K562 (cell line): Measurements from ENCODE around the gene KRTAP5-6. TPM values are rescaled to one million over a fixed set of nuclear protein-coding genes. Genes with fewer than 3 reads are reported as not detected.

Experiments
- ATAC-seq: fragments of 200-7000 bp; cut with Tn5 transposase; 3 replicates; pipeline ENCODE4 v1.9.1; 2020; ENCODE audit warnings: moderate library complexity
- BruUV-seq: library from RNA; stranded (reverse); fragments of 400-500 nt; replicated peaks from 2 replicates; lab custom pipeline; 2021; lab: Mats Ljungman, UMichigan
- CTCF ChIA-PET: fragments of 300-600 bp; formaldehyde crosslinking; extraction: SDS; loops from one replicate; lab custom pipeline; 2021; ENCODE audit warnings: low intra/inter-chr PET ratio; lab: Yijun Ruan, JAX
- POLR2A ChIA-PET: fragments of 300-600, 350-650 bp; sonication (Branson Sonifier 250); formaldehyde crosslinking; extraction: SDS; loops from one replicate; lab custom pipeline; 2021; ENCODE audit warnings: antibody characterized with exemption, inconsistent platforms; lab: Yijun Ruan, JAX
- DNase-seq, 4 experiments: peaks; one replicate each; pipeline versions ENCODE4 v3.0.0 to v3.0.0-alpha.2; 2011 to 2018; ENCODE audit warnings: low spot score in 3 of 4, mixed read lengths in 3 of 4; ENCODE audit errors: extremely low read depth in 1 of 4
- FAIRE-seq: peaks from 2 replicates; lab custom pipeline; 2011; peaks lifted over from hg19 to GRCh38; lab: Jason Lieb, UNC
- H2AFZ ChIP-seq: 2 replicates; pipeline ENCODE4 v1.6.0; 2011; ENCODE audit warnings: low read depth, low read length, control low read depth, inconsistent platforms
- H3K27ac ChIP-seq: fragments of 200-600 bp; 3 replicates; pipeline ENCODE4 v1.8.0; 2011; ENCODE audit warnings: low read depth, mild to moderate bottlenecking, control low read depth, inconsistent platforms, low read length, moderate library complexity, mixed read lengths; ENCODE audit errors: extremely low read depth
- H3K27me3 ChIP-seq, 2 experiments: fragments of 300-600 bp in 1 of 2; 2 replicates in 1 of 2; 3 replicates in 1 of 2; pipeline versions ENCODE4 v1.6.0 to v1.8.0; 2011; ENCODE audit warnings: inconsistent platforms in 2 of 2, low read length in 2 of 2, mild to moderate bottlenecking in 1 of 2, mixed read lengths in 1 of 2, moderate library complexity in 1 of 2; ENCODE audit not compliant: control insufficient read depth in 2 of 2, insufficient read depth in 2 of 2
- H3K36me3 ChIP-seq: fragments of 300-600 bp; 3 replicates; pipeline ENCODE4 v1.8.0; 2011; ENCODE audit warnings: mild to moderate bottlenecking, low read length, inconsistent platforms; ENCODE audit not compliant: control insufficient read depth, insufficient read depth
- H3K4me1 ChIP-seq, 2 experiments: fragments of 200-600 bp in 1 of 2; replicated peaks in 1 of 2; 2 replicates in 1 of 2; 3 replicates in 1 of 2; pipeline versions ENCODE4 v1.5.1 to v1.8.0; 2011; ENCODE audit warnings: inconsistent platforms in 2 of 2, low read length in 2 of 2, mild to moderate bottlenecking in 1 of 2, mixed read lengths in 1 of 2, moderate library complexity in 1 of 2; ENCODE audit not compliant: control insufficient read depth in 2 of 2, insufficient read depth in 2 of 2
- H3K4me2 ChIP-seq: 2 replicates; pipeline ENCODE4 v1.6.1; 2011; ENCODE audit warnings: low read length, control low read depth, inconsistent platforms, mixed read lengths; ENCODE audit not compliant: insufficient read depth
- H3K4me3 ChIP-seq: fragments of 200-600 bp; sonication (generic), shearing (Covaris generic); 2 replicates; pipeline ENCODE4 v1.5.1; 2016; ENCODE audit warnings: control low read depth, inconsistent platforms
- H3K79me2 ChIP-seq: fragments of 200-600 bp; 3 replicates; pipeline ENCODE4 v1.8.0; 2011; ENCODE audit warnings: low read length, inconsistent platforms; ENCODE audit not compliant: control insufficient read depth, insufficient read depth
- H3K9ac ChIP-seq, 2 experiments: 2 replicates each; pipeline versions ENCODE4 v1.6.0 to v1.6.1; 2011; ENCODE audit warnings: low read depth in 2 of 2, low read length in 2 of 2, control low read depth in 1 of 2, inconsistent platforms in 1 of 2, mild to moderate bottlenecking in 1 of 2, mixed read lengths in 1 of 2; ENCODE audit not compliant: insufficient read depth in 1 of 2
- H3K9me1 ChIP-seq: one replicate; pipeline ENCODE4 v1.6.0; 2011; ENCODE audit warnings: inconsistent platforms, mild to moderate bottlenecking, low read length, moderate library complexity; ENCODE audit not compliant: control insufficient read depth, insufficient read depth
- H3K9me3 ChIP-seq: replicated peaks from 2 replicates; pipeline ENCODE4 v1.5.1; 2011; ENCODE audit warnings: low read depth, low read length, inconsistent platforms; ENCODE audit not compliant: control insufficient read depth, insufficient read depth
- H4K20me1 ChIP-seq: replicated peaks from 2 replicates; pipeline ENCODE4 v1.6.1; 2011; ENCODE audit warnings: low read length, inconsistent platforms, mixed read lengths; ENCODE audit not compliant: control insufficient read depth, insufficient read depth
- BCL6 ChIP-seq: fragments of 250-450 bp; sonication (Bioruptor Pico); IDR thresholded peaks from 2 replicates; pipeline ENCODE4 v1.4.0; 2020
- CCNT2 ChIP-seq: IDR thresholded peaks from 2 replicates; pipeline ENCODE4 v1.6.1; 2011; ENCODE audit warnings: borderline replicate concordance, low read depth, mild to moderate bottlenecking, moderate library complexity, mixed read lengths, low read length; ENCODE audit not compliant: insufficient read length; ENCODE audit errors: extremely low read depth
- COPS2 ChIP-seq: fragments of 450-650 bp; conservative IDR thresholded peaks from 2 replicates; pipeline ENCODE4 v1.6.1; 2016; ENCODE audit warnings: mild to moderate bottlenecking, moderate library complexity
- FOS ChIP-seq: IDR thresholded peaks from 3 replicates; pipeline ENCODE4 v1.6.1; 2011; ENCODE audit not compliant: insufficient read length; ENCODE audit errors: extremely low read depth
- KHSRP ChIP-seq: fragments of 450-650 bp; IDR thresholded peaks from 2 replicates; pipeline ENCODE4 v1.6.1; 2017
- MYNN ChIP-seq, 2 experiments: sonication (generic); formaldehyde crosslinking in 1 of 2; IDR thresholded peaks; 2 replicates each; pipeline versions ENCODE4 v1.5.0 to v1.6.1; 2016 to 2020; ENCODE audit warnings: antibody characterized with exemption in 1 of 2, missing genetic modification reagents in 1 of 2
- NFE2 ChIP-seq: IDR thresholded peaks from 2 replicates; pipeline ENCODE4 v1.6.1; 2014; ENCODE audit warnings: antibody characterized with exemption, low read depth
- POLR2G ChIP-seq: fragments of 200-400 bp; formaldehyde crosslinking; IDR thresholded peaks from 2 replicates; pipeline ENCODE4 v1.6.1; 2017; ENCODE audit warnings: low read depth, mild to moderate bottlenecking, antibody characterized with exemption, low read length, moderate library complexity
- RERE ChIP-seq: sonication (generic); formaldehyde crosslinking; IDR thresholded peaks from 2 replicates; pipeline ENCODE4 v1.8.0; 2023; ENCODE audit warnings: missing genetic modification reagents, mild to moderate bottlenecking, borderline replicate concordance
- TAF9B ChIP-seq: fragments of 450-650 bp; IDR thresholded peaks from 2 replicates; pipeline ENCODE4 v1.6.1; 2018; ENCODE audit warnings: mild to moderate bottlenecking; ENCODE audit not compliant: partially characterized antibody
- TGIF2 ChIP-seq: sonication (generic); formaldehyde crosslinking; IDR thresholded peaks from 2 replicates; pipeline ENCODE4 v1.8.1; 2022; ENCODE audit warnings: mild to moderate bottlenecking, missing genetic modification reagents, moderate library complexity
- USF1 ChIP-seq: sonication (generic); formaldehyde crosslinking; IDR thresholded peaks from 2 replicates; pipeline ENCODE4 v1.9.0; 2022; ENCODE audit warnings: mild to moderate bottlenecking, missing genetic modification reagents
- YBX1 ChIP-seq: fragments of 450-650 bp; IDR thresholded peaks from 2 replicates; pipeline ENCODE4 v1.7.1; 2016; ENCODE audit warnings: mild to moderate bottlenecking
- ZNF589 ChIP-seq: fragments of 200-800 bp; sonication (Bioruptor generic); IDR thresholded peaks from 2 replicates; pipeline ENCODE4 v1.6.1; 2016; ENCODE audit warnings: low read depth, missing genetic modification characterization, missing compliant biosample characterization
- ZNF655 ChIP-seq: fragments of 250-450 bp; sonication (Bioruptor Pico); IDR thresholded peaks from 2 replicates; pipeline ENCODE4 v1.5.0; 2021
- WGBS: fragments of 100-300 bp; shearing (Covaris generic); methylation state at CpG from one replicate; pipeline ENCODE4 v1.1.6; 2016; ENCODE audit warnings: low coverage, mixed read lengths; ENCODE audit not compliant: insufficient coverage; ENCODE audit errors: missing lambda C conversion rate; 5-methylcytosine and 5-hydroxymethylcytosine counted together
- in situ Hi-C: fragments of 300-500 bp; cut with MboI; formaldehyde crosslinking; loops from 4 replicates; pipeline ENCODE4 v1.15.0; 2018; ENCODE audit warnings: inconsistent platforms, mixed read lengths
- intact Hi-C: fragments of 100-400 bp; cut with micrococcal nuclease; formaldehyde crosslinking; loops from 2 replicates; pipeline ENCODE4 v1.14.2; 2022
- polyA plus RNA-seq, 8 experiments: library from polyadenylated mRNA; depleted of rRNA in 4 of 8; stranded (reverse) in 5 of 8; unstranded in 3 of 8; fragments of >200 nt; fragmentation: Nextera tagmentation in 2 of 8; fragmentation: Illumina TruSeq in 1 of 8; extraction: Ambion mirVana in 2 of 8; extraction: Trizol in 1 of 8; gene quantifications; 2 replicates each; pipeline versions ENCODE4 v1.2.1 to v1.2.3, GENCODE V29; 2011 to 2014; ENCODE audit warnings: inconsistent platforms in 1 of 8, missing spikeins in 1 of 8
- total RNA-seq, 7 experiments: library from RNA; depleted of rRNA in 6 of 7; stranded (reverse); fragments of >200 nt in 6 of 7; fragmentation: Illumina TruSeq in 2 of 7; extraction: Trizol in 2 of 7; gene quantifications; 2 replicates each; pipeline versions ENCODE4 v1.2.1 to v1.2.3, GENCODE V29; 2011 to 2021; ENCODE audit warnings: low replicate concordance in 1 of 7

KRTAP5-6 gene
- total and polyA plus RNA-seq, 9 of the 15 experiments (the other 6 are each of a cell fraction or from before 2014, with no cell fraction given) = not detected

GRCh38 chr11:1727861-1728260, 30.9 kb downstream of the KRTAP5-6 start:
- 7% methylated on average over 9 of the region's 9 CpGs for WGBS
- no peaks in the 10 kb centered on the region; a peak in 2 of 5 replicates for H3K4me1 ChIP-seq
- H3K9ac ChIP-seq = no peak overlapping the region
- H4K20me1 ChIP-seq = no peaks in the 10 kb centered on the region
- no peaks in the 10 kb centered on the region for H3K36me3 ChIP-seq
- peaks cover 27 to 63% of the 10 kb centered on the region in 2 experiments for H3K27me3 ChIP-seq
- no peak overlapping the region for H3K4me3 ChIP-seq
- ATAC-seq (no peak), FAIRE-seq (no peak), DNase-seq (no peak)
- no TSS peak for BruUV-seq
- no peaks in the 10 kb centered on the region for H3K9me1 ChIP-seq
- CTCF ChIA-PET = no interaction called here
- no peaks in the 10 kb centered on the region for H3K79me2 ChIP-seq
- H3K4me2 ChIP-seq = no peak overlapping the region
- intact Hi-C loops (no loop called here), in situ Hi-C loops (loop anchor here (5.0 kb wide), 1 partner anchor 34 kb away; the partner anchor contains the start of gene CTSD)
- H3K27ac ChIP-seq = no peak overlapping the region
- POLR2A ChIA-PET = interaction anchor here (0.7 kb wide), 1 partner anchor 10 kb away, joined by 4 read pairs; no protein-coding TSS in a partner anchor
- TF ChIP-seq TGIF2 (CRISPR knock-in tag) (no peak), MYNN (IDR thresholded peaks at IDR 0.05) (no peak), MYNN (CRISPR knock-in tag; IDR thresholded peaks at IDR 0.05) (no peak), FOS (no peak), COPS2 (no peak), NFE2 (no peak), TAF9B (no peak), ZNF589 (no peak), POLR2G (no peak), ZNF655 (CRISPR knock-in tag) (no peak), YBX1 (no peak), CCNT2 (no peak), KHSRP (no peak), RERE (no peak), USF1 (CRISPR knock-in tag) (no peak), BCL6 (CRISPR knock-in tag) (no peak)
- H2AFZ ChIP-seq = no peak overlapping the region
- peaks cover 7% of the 10 kb centered on the region; the same call in 1 of the 2 replicates for H3K9me3 ChIP-seq
